Measurements from ENCODE around the gene PIGS. TPM values are rescaled to one million over a fixed set of nuclear protein-coding genes. Genes with fewer than 3 reads are reported as not detected.

PIGS gene
- total RNA-seq, 1 donor, result 26.9 TPM

GRCh38 chr17:28503420-28503819, 67.9 kb downstream of the PIGS start:
- H3K4me3 ChIP-seq (ENCODE audit: low read depth, low read length), result no peak overlapping the region
- TF ChIP-seq CTCF (IDR thresholded peaks at IDR 0.05; ENCODE audit: insufficient read depth, low read length), result no peak
- DNase-seq (ENCODE audit: low read depth), result no peak

Other genes with a start within 250 kb of the PIGS start
- gene IFT20, start 236.1 kb downstream of the PIGS start, total RNA-seq (ENCODE audit: low replicate concordance), result 46.9 and 59.8 TPM in 2 replicates
- 10.1 and 23.7 TPM in 2 replicates for gene TNFAIP1, start 235.8 kb downstream of the PIGS start, total RNA-seq (ENCODE audit: low replicate concordance)
- 22.9 and 66.6 TPM in 2 replicates for gene POLDIP2, start 214.0 kb downstream of the PIGS start, total RNA-seq (ENCODE audit: low replicate concordance)
- gene SEBOX, start 206.3 kb downstream of the PIGS start, total RNA-seq (ENCODE audit: low replicate concordance), result not detected in 2 replicates
- 0.09 and 0.82 TPM in 2 replicates for gene VTN, start 201.2 kb downstream of the PIGS start, total RNA-seq (ENCODE audit: low replicate concordance)
- gene SARM1, start 199.8 kb downstream of the PIGS start, total RNA-seq (ENCODE audit: low replicate concordance), result 7.8 and 9.0 TPM in 2 replicates
- gene SLC46A1, start 165.3 kb downstream of the PIGS start, total RNA-seq (ENCODE audit: low replicate concordance), result 2.0 and 7.9 TPM in 2 replicates
- gene SLC13A2, start 97.9 kb downstream of the PIGS start, total RNA-seq (ENCODE audit: low replicate concordance), result not detected in 2 replicates
- not detected in 2 replicates for gene FOXN1, start 65.2 kb downstream of the PIGS start, total RNA-seq (ENCODE audit: low replicate concordance)
- gene UNC119, start 18.9 kb downstream of the PIGS start, total RNA-seq (ENCODE audit: low replicate concordance), result 12.2 and 18.2 TPM in 2 replicates
- 17.6 and 36.3 TPM in 2 replicates for gene ALDOC, start 5.4 kb upstream of the PIGS start, total RNA-seq (ENCODE audit: low replicate concordance)
- gene SPAG5, start 27.5 kb upstream of the PIGS start, total RNA-seq (ENCODE audit: low replicate concordance), result 7.4 and 31.8 TPM in 2 replicates
- 4.3 TPM in 1 of 2 replicates, not detected in the other for gene RSKR, start 42.7 kb upstream of the PIGS start, total RNA-seq (ENCODE audit: low replicate concordance)
- 99.3 and 200 TPM in 2 replicates for gene BLTP2, start 73.6 kb upstream of the PIGS start, total RNA-seq (ENCODE audit: low replicate concordance)
- 32.5 and 36.9 TPM in 2 replicates for gene SDF2, start 90.4 kb upstream of the PIGS start, total RNA-seq (ENCODE audit: low replicate concordance)
- gene SUPT6H, start 90.7 kb upstream of the PIGS start, total RNA-seq (ENCODE audit: low replicate concordance), result 46.8 and 60.5 TPM in 2 replicates
- gene PROCA1, start 140.4 kb upstream of the PIGS start, total RNA-seq (ENCODE audit: low replicate concordance), result 0.49 and 1.5 TPM in 2 replicates
- gene RAB34, start 146.3 kb upstream of the PIGS start, total RNA-seq (ENCODE audit: low replicate concordance), result 154 and 412 TPM in 2 replicates
- 322 and 1,093 TPM in 2 replicates for gene RPL23A, start 148.5 kb upstream of the PIGS start, total RNA-seq (ENCODE audit: low replicate concordance)
- gene TLCD1, start 154.7 kb upstream of the PIGS start, total RNA-seq (ENCODE audit: low replicate concordance), result 7.8 TPM in 1 of 2 replicates, not detected in the other
- 4.9 and 6.8 TPM in 2 replicates for gene NEK8, start 157.3 kb upstream of the PIGS start, total RNA-seq (ENCODE audit: low replicate concordance)
- gene TRAF4, start 172.5 kb upstream of the PIGS start, total RNA-seq (ENCODE audit: low replicate concordance), result 8.1 and 21.3 TPM in 2 replicates

Data from fibroblast of the aortic adventitia (primary cell).